Calu3 (cell line): ENCODE data around the gene MRTFA. TPM values are rescaled to one million over a fixed set of nuclear protein-coding genes. Genes with fewer than 3 reads are reported as not detected.

ENCODE experiments used
- BruUV-seq: library from RNA; stranded (reverse); fragments of 400-500 nt; replicated peaks from 2 replicates; lab custom pipeline; 2021; lab: Mats Ljungman, UMichigan
- CTCF ChIA-PET: fragments of 300-600 bp; sonication (Branson Sonifier 250); formaldehyde crosslinking; loops from one replicate; lab custom pipeline; 2022; ENCODE audit warnings: antibody characterized with exemption; lab: Charles Lee
- DNase-seq: peaks from one replicate; pipeline ENCODE4 v3.0.0; 2022
- H3K27ac Mint-ChIP-seq: one replicate; pipeline ENCODE4 v1.8.0; 2022; ENCODE audit warnings: mixed read lengths; ENCODE audit not compliant: unreplicated experiment
- H3K27me3 Mint-ChIP-seq: one replicate; pipeline ENCODE4 v1.8.0; 2022; ENCODE audit warnings: mixed read lengths; ENCODE audit not compliant: unreplicated experiment
- H3K36me3 Mint-ChIP-seq: one replicate; pipeline ENCODE4 v1.8.0; 2022; ENCODE audit warnings: mild to moderate bottlenecking, moderate library complexity, mixed read lengths; ENCODE audit not compliant: insufficient read depth, unreplicated experiment
- H3K4me1 Mint-ChIP-seq: one replicate; pipeline ENCODE4 v1.8.0; 2022; ENCODE audit warnings: mild to moderate bottlenecking, low read depth, mixed read lengths; ENCODE audit not compliant: unreplicated experiment
- H3K4me3 Mint-ChIP-seq: one replicate; pipeline ENCODE4 v1.8.0; 2022; ENCODE audit warnings: mild to moderate bottlenecking, low read depth, moderate library complexity, mixed read lengths; ENCODE audit not compliant: unreplicated experiment
- H3K9me3 Mint-ChIP-seq: one replicate; pipeline ENCODE4 v1.8.0; 2022; ENCODE audit warnings: low read depth, mixed read lengths; ENCODE audit not compliant: unreplicated experiment
- intact Hi-C: fragments of 100-400 bp; cut with micrococcal nuclease; formaldehyde crosslinking; loops from one replicate; pipeline ENCODE4 v1.10.0; 2022; ENCODE audit not compliant: unreplicated experiment
- total RNA-seq: library from RNA; stranded (reverse); gene quantifications from 2 replicates; pipeline ENCODE4 v1.2.3, GENCODE V29; 2022
- TF ChIP-seq, protein P1 (sequence below): fragments of 200-600 bp; IDR thresholded peaks from one replicate; pipeline ENCODE4 v1.8.0; 2022; ENCODE audit warnings: antibody characterized with exemption; ENCODE audit not compliant: unreplicated experiment

The MRTFA gene
- total RNA-seq, 1 experiment from 2014 or later, result 54.1 TPM

DNA sequence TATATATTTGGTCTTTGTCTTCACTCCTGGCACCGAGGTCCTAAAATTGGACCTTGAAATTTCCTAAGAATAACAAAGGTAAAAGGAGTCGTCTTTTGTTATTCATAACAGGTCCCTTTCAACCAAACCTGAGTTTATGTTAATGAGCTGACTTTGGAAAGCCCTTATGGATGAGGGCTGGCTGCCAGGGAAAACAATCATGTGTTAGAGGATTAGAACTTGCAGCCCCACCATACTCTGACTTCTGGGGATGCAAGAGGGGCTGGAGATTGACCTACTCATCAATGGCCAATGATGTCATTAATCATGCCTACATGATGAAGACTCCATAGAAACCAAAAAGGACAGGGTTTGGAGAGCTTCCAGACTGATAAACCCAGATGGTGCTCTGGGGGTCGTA, 118.9 kb downstream of the MRTFA start:
- peak overlapping the region; percentile 8 for H3K27ac Mint-ChIP-seq
- no peaks in the 10 kb centered on the region for H3K27me3 Mint-ChIP-seq
- intact Hi-C loops, result no loop called here
- peaks cover 18% of the 10 kb centered on the region for H3K4me1 Mint-ChIP-seq
- BruUV-seq, result no TSS peak
- CTCF ChIA-PET, result no interaction called here
- no peak for DNase-seq
- no peak overlapping the region for H3K4me3 Mint-ChIP-seq
- no peaks in the 10 kb centered on the region for H3K9me3 Mint-ChIP-seq
- peaks cover 6% of the 10 kb centered on the region for H3K36me3 Mint-ChIP-seq
- TF ChIP-seq, protein P1, sequence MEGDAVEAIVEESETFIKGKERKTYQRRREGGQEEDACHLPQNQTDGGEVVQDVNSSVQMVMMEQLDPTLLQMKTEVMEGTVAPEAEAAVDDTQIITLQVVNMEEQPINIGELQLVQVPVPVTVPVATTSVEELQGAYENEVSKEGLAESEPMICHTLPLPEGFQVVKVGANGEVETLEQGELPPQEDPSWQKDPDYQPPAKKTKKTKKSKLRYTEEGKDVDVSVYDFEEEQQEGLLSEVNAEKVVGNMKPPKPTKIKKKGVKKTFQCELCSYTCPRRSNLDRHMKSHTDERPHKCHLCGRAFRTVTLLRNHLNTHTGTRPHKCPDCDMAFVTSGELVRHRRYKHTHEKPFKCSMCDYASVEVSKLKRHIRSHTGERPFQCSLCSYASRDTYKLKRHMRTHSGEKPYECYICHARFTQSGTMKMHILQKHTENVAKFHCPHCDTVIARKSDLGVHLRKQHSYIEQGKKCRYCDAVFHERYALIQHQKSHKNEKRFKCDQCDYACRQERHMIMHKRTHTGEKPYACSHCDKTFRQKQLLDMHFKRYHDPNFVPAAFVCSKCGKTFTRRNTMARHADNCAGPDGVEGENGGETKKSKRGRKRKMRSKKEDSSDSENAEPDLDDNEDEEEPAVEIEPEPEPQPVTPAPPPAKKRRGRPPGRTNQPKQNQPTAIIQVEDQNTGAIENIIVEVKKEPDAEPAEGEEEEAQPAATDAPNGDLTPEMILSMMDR, result no peak

DNA sequence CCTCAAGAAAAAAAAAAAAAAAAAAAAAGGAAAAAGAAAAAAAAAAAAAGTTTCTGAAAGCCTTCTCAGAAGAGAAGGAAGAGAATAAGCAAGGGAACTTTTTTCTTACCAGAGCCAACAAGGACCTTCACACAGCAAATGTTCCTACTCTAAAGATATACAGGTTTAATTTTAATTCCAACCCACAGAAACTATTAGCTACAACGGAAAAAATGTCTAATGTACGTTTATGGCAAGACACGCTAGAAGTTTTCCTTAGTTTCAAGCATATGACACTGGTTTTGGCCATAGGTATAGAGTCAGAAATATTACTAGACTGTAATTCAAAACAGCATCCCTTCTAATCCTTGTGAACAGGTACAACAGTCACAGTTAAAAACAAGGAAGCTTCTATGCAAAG, 120.1 kb downstream of the MRTFA start:
- peaks cover 6% of the 10 kb centered on the region for H3K36me3 Mint-ChIP-seq
- TF ChIP-seq, protein P1, result no peak
- H3K9me3 Mint-ChIP-seq, result no peaks in the 10 kb centered on the region
- H3K4me3 Mint-ChIP-seq, result no peak overlapping the region
- peaks cover 28% of the 10 kb centered on the region for H3K4me1 Mint-ChIP-seq
- no TSS peak for BruUV-seq
- intact Hi-C loops, result no loop called here
- H3K27ac Mint-ChIP-seq, result no peak overlapping the region
- no peak for DNase-seq
- H3K27me3 Mint-ChIP-seq, result no peaks in the 10 kb centered on the region
- CTCF ChIA-PET, result interaction anchor here (0.6 to 0.7 kb wide), 2 partner anchors 71 to 148 kb away, joined by 4 to 5 read pairs; no protein-coding TSS in a partner anchor

DNA sequence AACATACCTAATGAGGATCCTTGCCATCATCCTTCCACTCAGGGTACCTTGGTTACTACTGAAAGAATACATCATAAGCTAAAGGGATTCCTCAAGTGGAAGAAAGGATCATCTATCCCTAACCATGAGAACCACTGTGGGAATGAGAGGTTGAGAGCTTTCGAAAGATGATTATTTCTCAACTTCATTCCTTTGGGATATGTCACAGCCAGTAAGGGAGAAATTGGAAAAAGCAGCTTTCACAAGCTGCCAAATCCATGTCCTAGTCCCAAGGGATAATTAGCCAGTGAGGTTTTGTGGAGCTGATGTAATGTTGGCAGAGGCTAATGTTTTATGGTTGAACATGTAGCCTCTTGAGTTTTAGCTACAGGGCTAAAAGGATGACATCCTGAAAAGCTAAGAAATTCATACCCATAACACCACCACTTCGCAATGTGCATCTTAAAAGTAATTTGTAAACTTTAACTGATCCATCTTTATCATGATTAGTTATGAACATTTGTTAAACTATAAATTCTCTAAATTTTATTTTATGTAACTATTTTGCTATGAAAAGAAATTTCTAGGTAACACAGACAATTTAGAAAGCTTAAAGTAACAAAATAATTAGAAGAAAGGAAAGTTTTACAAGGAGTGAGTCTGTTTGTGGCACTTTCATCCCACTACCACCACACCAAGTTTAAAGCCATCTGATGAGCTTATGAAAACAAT, 123.9 kb downstream of the MRTFA start:
- no TSS peak for BruUV-seq
- intact Hi-C loops, result no loop called here
- H3K27me3 Mint-ChIP-seq, result no peaks in the 10 kb centered on the region
- CTCF ChIA-PET, result interaction anchor here (0.6 to 1.0 kb wide), 3 partner anchors 54 to 453 kb away, joined by 3 to 4 read pairs (median 3); no protein-coding TSS in a partner anchor
- H3K27ac Mint-ChIP-seq, result no peak overlapping the region
- DNase-seq, result no peak
- H3K9me3 Mint-ChIP-seq, result no peaks in the 10 kb centered on the region
- TF ChIP-seq, protein P1, result no peak
- H3K4me3 Mint-ChIP-seq, result no peak overlapping the region
- H3K36me3 Mint-ChIP-seq, result peaks cover 12% of the 10 kb centered on the region
- H3K4me1 Mint-ChIP-seq, result peaks cover 41% of the 10 kb centered on the region

- DNase-seq, result no peak
- CTCF ChIA-PET, result no interaction called here
- peaks cover 12% of the 10 kb centered on the region for H3K36me3 Mint-ChIP-seq
- no peaks in the 10 kb centered on the region for H3K9me3 Mint-ChIP-seq
- H3K4me3 Mint-ChIP-seq, result no peak overlapping the region
- H3K27me3 Mint-ChIP-seq, result no peaks in the 10 kb centered on the region
- peaks cover 45% of the 10 kb centered on the region for H3K4me1 Mint-ChIP-seq
- no TSS peak for BruUV-seq
- intact Hi-C loops, result no loop called here
- TF ChIP-seq, protein P1, result no peak
- H3K27ac Mint-ChIP-seq, result no peak overlapping the region
Observed at GRCh38 chr22:40511604-40512003, 124.9 kb downstream of the MRTFA start.
